OCI-LY7 (cell line): ENCODE results near the gene LPIN3. TPM values are rescaled to one million over a fixed set of nuclear protein-coding genes. Genes with fewer than 3 reads are reported as not detected.

Source experiments
- BruUV-seq: library from RNA; stranded (reverse); fragments of 400-500 nt; replicated peaks from 2 replicates; lab custom pipeline; 2021; lab: Mats Ljungman, UMichigan
- CTCF ChIA-PET: fragments of 300-600 bp; sonication (Branson Sonifier 250); formaldehyde crosslinking; loops from one replicate; lab custom pipeline; 2022; ENCODE audit warnings: antibody characterized with exemption; ENCODE audit not compliant: unreplicated experiment; lab: Charles Lee
- POLR2A ChIA-PET: fragments of 300-600 bp; sonication (Branson Sonifier 250); formaldehyde crosslinking; loops from one replicate; lab custom pipeline; 2022; ENCODE audit warnings: antibody characterized with exemption; lab: Charles Lee
- DNase-seq: peaks from one replicate; pipeline ENCODE4 v3.0.0-alpha.2; 2015; ENCODE audit warnings: low spot score
- H2AFZ ChIP-seq: fragments of 200-600 bp; sonication (generic), shearing (Covaris generic); 2 replicates; pipeline ENCODE4 v1.6.1; 2014; ENCODE audit warnings: mild to moderate bottlenecking, antibody characterized with exemption, low read length, moderate library complexity
- H3K27ac ChIP-seq: fragments of 200-600 bp; sonication (generic); 2 replicates; pipeline ENCODE4 v1.5.1; 2014; ENCODE audit warnings: mixed run types, low read depth, mild to moderate bottlenecking, moderate library complexity, low read length, inconsistent platforms; ENCODE audit not compliant: poor library complexity, severe bottlenecking
- H3K36me3 ChIP-seq: fragments of 200-600 bp; sonication (generic); 2 replicates; pipeline ENCODE4 v1.6.1; 2014; ENCODE audit warnings: mild to moderate bottlenecking, antibody characterized with exemption, low read length, moderate library complexity, mixed read lengths; ENCODE audit not compliant: insufficient read depth
- H3K4me1 ChIP-seq: fragments of 200-600 bp; sonication (generic); 2 replicates; pipeline ENCODE4 v1.5.1; 2014; ENCODE audit warnings: mild to moderate bottlenecking, low read length; ENCODE audit not compliant: insufficient read depth, poor library complexity, severe bottlenecking
- H3K4me2 ChIP-seq: fragments of 200-600 bp; sonication (generic); 2 replicates; pipeline ENCODE4 v1.6.1; 2014; ENCODE audit warnings: mild to moderate bottlenecking, low read length
- H3K4me3 ChIP-seq: fragments of 200-600 bp; sonication (generic); 2 replicates; pipeline ENCODE4 v1.5.1; 2014; ENCODE audit warnings: mild to moderate bottlenecking, low read depth, low read length; ENCODE audit not compliant: poor library complexity, severe bottlenecking
- H3K79me2 ChIP-seq: fragments of 200-600 bp; sonication (generic); 2 replicates; pipeline ENCODE4 v1.6.1; 2016; ENCODE audit warnings: low read depth, mild to moderate bottlenecking, low read length, moderate library complexity, mixed read lengths; ENCODE audit not compliant: insufficient read depth
- H3K9me2 ChIP-seq: fragments of 200-600 bp; sonication (generic); 2 replicates; pipeline ENCODE4 v1.6.1; 2016; ENCODE audit warnings: mild to moderate bottlenecking, low read length, mixed read lengths; ENCODE audit not compliant: insufficient read depth
- H3K9me3 ChIP-seq: fragments of 200-600 bp; sonication (generic); 2 replicates; pipeline ENCODE4 v1.6.1; 2014; ENCODE audit warnings: mild to moderate bottlenecking, mixed run types, low read length, mixed read lengths
- H4K20me1 ChIP-seq: fragments of 200-600 bp; sonication (generic); 2 replicates; pipeline ENCODE4 v1.6.1; 2014; ENCODE audit warnings: mild to moderate bottlenecking, antibody characterized with exemption, low read length, moderate library complexity, mixed read lengths; ENCODE audit not compliant: insufficient read depth
- EZH2phosphoT487 ChIP-seq: fragments of 200-600 bp; sonication (generic); IDR thresholded peaks from 2 replicates; pipeline ENCODE4 v1.6.1; 2018; ENCODE audit warnings: low read depth, borderline replicate concordance, mild to moderate bottlenecking, mixed run types, antibody characterized with exemption, low read length, moderate library complexity, mixed read lengths
- intact Hi-C: fragments of 100-400 bp; cut with micrococcal nuclease; formaldehyde crosslinking; loops from one replicate; pipeline ENCODE4 v1.10.0; 2022; ENCODE audit not compliant: unreplicated experiment
- total RNA-seq, 2 experiments: library from RNA; depleted of rRNA in 1 of 2; stranded (reverse); fragments of >200 nt in 1 of 2; shearing (Covaris generic) in 1 of 2; gene quantifications; 2 replicates each; pipeline ENCODE4 v1.2.3, GENCODE V29; 2014 to 2022
- TF ChIP-seq, protein P1 (sequence below): fragments of 200-600 bp; sonication (generic); conservative IDR thresholded peaks from 2 replicates; pipeline ENCODE4 v1.5.1; 2014; ENCODE audit warnings: mild to moderate bottlenecking, antibody characterized with exemption, low read length, moderate library complexity, mixed read lengths

The LPIN3 gene
- total RNA-seq, 2 experiments from 2014 or later, result 0.19 to 2.1 TPM

DNA sequence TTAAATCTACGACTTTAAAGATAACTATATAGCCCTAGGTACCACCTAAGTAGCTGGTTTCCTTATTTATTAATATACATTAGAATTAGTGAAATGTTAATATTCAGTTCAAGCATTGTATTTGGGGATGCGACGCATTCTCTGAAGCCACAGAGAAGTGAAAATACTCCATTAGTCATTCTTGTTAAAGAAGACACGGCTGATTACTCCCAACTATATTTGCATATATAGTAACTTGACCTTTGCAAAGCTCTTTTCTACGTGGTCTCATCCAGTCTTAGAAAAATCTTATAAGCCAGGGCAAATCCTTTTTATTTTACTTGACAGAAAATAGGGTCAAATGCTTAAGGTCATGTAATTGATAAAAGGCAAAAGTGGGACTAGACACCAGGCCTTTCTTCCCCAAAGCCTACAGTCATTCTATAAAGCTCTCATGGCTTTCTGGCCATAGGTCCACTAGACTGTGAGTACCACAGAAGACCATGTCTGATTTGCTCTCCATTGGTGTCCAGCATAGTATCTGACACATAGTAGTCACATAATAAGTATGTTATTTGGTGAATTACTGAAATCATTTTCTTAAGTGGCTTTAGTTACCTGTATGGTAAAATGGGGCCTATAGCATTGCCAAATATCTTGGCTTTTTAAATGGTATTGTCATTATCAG lies 34.4 kb upstream of the LPIN3 start:
- H3K36me3 ChIP-seq, result no peaks in the 10 kb centered on the region
- no TSS peak for BruUV-seq
- H4K20me1 ChIP-seq, result no peaks in the 10 kb centered on the region
- intact Hi-C loops, result no loop called here
- H3K9me2 ChIP-seq, result no peaks in the 10 kb centered on the region
- H3K79me2 ChIP-seq, result no peaks in the 10 kb centered on the region
- TF ChIP-seq, protein P1, sequence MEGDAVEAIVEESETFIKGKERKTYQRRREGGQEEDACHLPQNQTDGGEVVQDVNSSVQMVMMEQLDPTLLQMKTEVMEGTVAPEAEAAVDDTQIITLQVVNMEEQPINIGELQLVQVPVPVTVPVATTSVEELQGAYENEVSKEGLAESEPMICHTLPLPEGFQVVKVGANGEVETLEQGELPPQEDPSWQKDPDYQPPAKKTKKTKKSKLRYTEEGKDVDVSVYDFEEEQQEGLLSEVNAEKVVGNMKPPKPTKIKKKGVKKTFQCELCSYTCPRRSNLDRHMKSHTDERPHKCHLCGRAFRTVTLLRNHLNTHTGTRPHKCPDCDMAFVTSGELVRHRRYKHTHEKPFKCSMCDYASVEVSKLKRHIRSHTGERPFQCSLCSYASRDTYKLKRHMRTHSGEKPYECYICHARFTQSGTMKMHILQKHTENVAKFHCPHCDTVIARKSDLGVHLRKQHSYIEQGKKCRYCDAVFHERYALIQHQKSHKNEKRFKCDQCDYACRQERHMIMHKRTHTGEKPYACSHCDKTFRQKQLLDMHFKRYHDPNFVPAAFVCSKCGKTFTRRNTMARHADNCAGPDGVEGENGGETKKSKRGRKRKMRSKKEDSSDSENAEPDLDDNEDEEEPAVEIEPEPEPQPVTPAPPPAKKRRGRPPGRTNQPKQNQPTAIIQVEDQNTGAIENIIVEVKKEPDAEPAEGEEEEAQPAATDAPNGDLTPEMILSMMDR, result no peak
- no peak for TF ChIP-seq EZH2phosphoT487
- H2AFZ ChIP-seq, result no peak overlapping the region; the same call in 1 of the 2 replicates
- peaks cover 36% of the 10 kb centered on the region for H3K4me1 ChIP-seq
- H3K27ac ChIP-seq, result no peak overlapping the region
- H3K4me2 ChIP-seq, result peak overlapping the region; percentile 68
- no peaks in the 10 kb centered on the region for H3K9me3 ChIP-seq
- CTCF ChIA-PET, result no interaction called here
- H3K4me3 ChIP-seq, result peak overlapping the region; percentile 20
- DNase-seq, result peak; percentile 47
- POLR2A ChIA-PET, result interaction anchor here (1.3 to 2.0 kb wide), 2 partner anchors 8 to 12 kb away, joined by 3 to 5 read pairs; no protein-coding TSS in a partner anchor

DNA sequence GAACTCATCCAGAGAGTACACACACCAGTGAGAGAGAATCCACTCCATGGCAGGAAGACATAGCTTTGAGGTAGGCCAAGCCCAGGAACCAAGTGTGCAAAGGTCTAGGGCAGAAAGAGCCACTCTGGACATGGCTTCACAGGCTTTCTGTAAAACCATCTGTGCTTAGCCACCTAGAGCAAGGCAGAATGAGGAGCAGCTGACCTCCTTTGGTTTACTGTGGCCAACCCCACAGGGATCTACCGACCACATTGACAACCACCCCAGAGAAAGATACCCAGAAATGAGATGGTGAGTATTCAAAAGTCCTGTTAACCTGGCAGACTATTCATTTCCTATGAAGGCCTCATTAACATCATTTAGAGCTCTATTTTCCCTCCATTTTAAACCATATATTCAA lies 33.6 kb upstream of the LPIN3 start:
- no peaks in the 10 kb centered on the region for H3K9me2 ChIP-seq
- no peak overlapping the region for H2AFZ ChIP-seq
- intact Hi-C loops, result no loop called here
- BruUV-seq, result no TSS peak
- H3K4me1 ChIP-seq, result peaks cover 36% of the 10 kb centered on the region
- H3K9me3 ChIP-seq, result peaks cover 5% of the 10 kb centered on the region; the same call in 1 of the 2 replicates
- no peaks in the 10 kb centered on the region for H3K79me2 ChIP-seq
- ChIA-PET POLR2A (interaction anchor here (0.6 to 2.0 kb wide), 2 partner anchors 11 to 37 kb away, joined by 4 to 5 read pairs; no protein-coding TSS in a partner anchor), CTCF (no interaction called here)
- no peak overlapping the region for H3K27ac ChIP-seq
- H3K4me2 ChIP-seq, result peak overlapping the region; percentile 68; the same call in 1 of the 2 replicates
- TF ChIP-seq EZH2phosphoT487, result no peak
- TF ChIP-seq, protein P1, result no peak
- no peaks in the 10 kb centered on the region for H4K20me1 ChIP-seq
- H3K36me3 ChIP-seq, result no peaks in the 10 kb centered on the region; the same call in 1 of the 2 replicates
- no peak overlapping the region for H3K4me3 ChIP-seq
- no peak for DNase-seq

DNA sequence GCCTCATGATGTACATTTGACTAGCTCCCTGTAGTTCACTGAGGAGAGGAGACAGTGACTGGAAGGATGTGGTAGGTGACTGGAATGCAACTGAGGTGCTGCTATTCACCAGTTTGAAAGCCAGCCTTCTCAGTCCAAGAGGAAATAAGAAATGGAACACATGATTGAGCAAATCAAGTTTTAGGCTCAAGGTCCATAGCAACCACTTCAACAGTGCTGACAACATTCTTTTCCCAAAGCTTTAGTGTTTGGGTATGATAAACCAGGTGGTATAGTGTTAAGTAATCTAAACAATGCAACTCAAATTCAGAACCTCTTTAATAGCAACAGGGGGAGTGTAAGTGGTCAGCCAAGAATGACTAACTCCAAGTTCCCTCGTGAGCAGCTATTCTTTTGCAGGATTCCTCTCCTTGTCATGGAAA lies 32.3 kb upstream of the LPIN3 start:
- CTCF ChIA-PET, result interaction anchor here (0.6 kb wide), 1 partner anchor 313 kb away, joined by 3 read pairs; no protein-coding TSS in a partner anchor
- DNase-seq, result no peak
- Histone ChIP-seq H4K20me1 (no peaks in the 10 kb centered on the region), H3K4me2 (no peak overlapping the region), H3K4me3 (no peak overlapping the region), H3K9me3 (peaks cover 5% of the 10 kb centered on the region; the same call in 1 of the 2 replicates), H3K9me2 (no peaks in the 10 kb centered on the region), H3K4me1 (peaks cover 36% of the 10 kb centered on the region), H3K36me3 (no peaks in the 10 kb centered on the region; the same call in 1 of the 2 replicates), H3K79me2 (no peaks in the 10 kb centered on the region), H3K27ac (no peak overlapping the region), H2AFZ (no peak overlapping the region)
- POLR2A ChIA-PET, result interaction anchor here (0.6 to 0.7 kb wide), 2 partner anchors 15 to 32 kb away, joined by 3 to 4 read pairs; partner anchors contain the start of gene LPIN3
- BruUV-seq, result no TSS peak
- intact Hi-C loops, result no loop called here
- no peak for TF ChIP-seq EZH2phosphoT487
- TF ChIP-seq, protein P1, result no peak
